MM.1S (cell line): ENCODE data around the gene SPATA25.

ENCODE experiments used
- DNase-seq: peaks from one replicate; pipeline ENCODE4 v3.0.0-alpha.2; 2015
- H2AFZ ChIP-seq: fragments of 300-600 bp; sonication (generic); 2 replicates; pipeline ENCODE4 v1.6.0; 2016; ENCODE audit warnings: antibody characterized with exemption, low read length
- H3F3A ChIP-seq: fragments of 300-600 bp; sonication (generic); 2 replicates; pipeline ENCODE4 v1.6.1; 2016; ENCODE audit warnings: mild to moderate bottlenecking, antibody characterized with exemption, low read length, moderate library complexity, mixed read lengths; ENCODE audit not compliant: insufficient read depth
- H3K27ac ChIP-seq: fragments of 300-600 bp; sonication (generic); 2 replicates; pipeline ENCODE4 v1.5.1; 2016; ENCODE audit warnings: mild to moderate bottlenecking, low read length
- H3K27me3 ChIP-seq: fragments of 300-600 bp; sonication (generic); replicated peaks from 2 replicates; pipeline ENCODE4 v1.6.0; 2016; ENCODE audit warnings: low read length; ENCODE audit not compliant: insufficient read depth
- H3K36me3 ChIP-seq: fragments of 300-600 bp; sonication (generic); replicated peaks from 2 replicates; pipeline ENCODE4 v1.6.1; 2016; ENCODE audit warnings: mild to moderate bottlenecking, low read length, mixed read lengths; ENCODE audit not compliant: insufficient read depth
- H3K4me1 ChIP-seq: fragments of 300-600 bp; sonication (generic); 2 replicates; pipeline ENCODE4 v1.6.1; 2016; ENCODE audit warnings: low read length, mixed read lengths
- H3K4me2 ChIP-seq: fragments of 300-600 bp; sonication (generic); 2 replicates; pipeline ENCODE4 v1.6.0; 2016; ENCODE audit warnings: low read depth, low read length
- H3K4me3 ChIP-seq: fragments of 300-600 bp; sonication (generic); 2 replicates; pipeline ENCODE4 v1.5.1; 2016; ENCODE audit warnings: low read length, mixed read lengths
- H3K79me2 ChIP-seq: fragments of 300-600 bp; sonication (generic); 2 replicates; pipeline ENCODE4 v1.6.1; 2016; ENCODE audit warnings: mixed run types, low read length, mixed read lengths
- H3K9ac ChIP-seq: fragments of 300-600 bp; sonication (generic); 2 replicates; pipeline ENCODE4 v1.6.1; 2016; ENCODE audit warnings: low read length, mixed read lengths
- H3K9me2 ChIP-seq: fragments of 300-600 bp; sonication (generic); replicated peaks from 2 replicates; pipeline ENCODE4 v1.6.1; 2016; ENCODE audit warnings: mild to moderate bottlenecking, low read length, mixed read lengths; ENCODE audit not compliant: insufficient read depth
- H3K9me3 ChIP-seq: fragments of 300-600 bp; sonication (generic); replicated peaks from 2 replicates; pipeline ENCODE4 v1.6.1; 2016; ENCODE audit warnings: mild to moderate bottlenecking, low read length, mixed read lengths; ENCODE audit not compliant: insufficient read depth
- H4K20me1 ChIP-seq: fragments of 300-600 bp; sonication (generic); 2 replicates; pipeline ENCODE4 v1.6.1; 2016; ENCODE audit warnings: mild to moderate bottlenecking, low read length, moderate library complexity, mixed read lengths; ENCODE audit not compliant: insufficient read depth
- EZH2 ChIP-seq: fragments of 300-600 bp; sonication (generic); optimal IDR thresholded peaks from 2 replicates; pipeline ENCODE3; 2017; ENCODE audit warnings: low read depth, mild to moderate bottlenecking, antibody characterized with exemption, low read length, mixed read lengths
- EZH2phosphoT487 ChIP-seq: fragments of 300-600 bp; sonication (generic); IDR thresholded peaks from 2 replicates; pipeline ENCODE4 v1.6.1; 2018; ENCODE audit warnings: antibody characterized with exemption, low read length
- TF ChIP-seq, protein P1 (sequence below): fragments of 300-600 bp; sonication (generic); IDR thresholded peaks from 2 replicates; pipeline ENCODE4 v1.5.1; 2016; ENCODE audit warnings: antibody characterized with exemption, low read length, mixed read lengths

SPATA25 gene

DNA sequence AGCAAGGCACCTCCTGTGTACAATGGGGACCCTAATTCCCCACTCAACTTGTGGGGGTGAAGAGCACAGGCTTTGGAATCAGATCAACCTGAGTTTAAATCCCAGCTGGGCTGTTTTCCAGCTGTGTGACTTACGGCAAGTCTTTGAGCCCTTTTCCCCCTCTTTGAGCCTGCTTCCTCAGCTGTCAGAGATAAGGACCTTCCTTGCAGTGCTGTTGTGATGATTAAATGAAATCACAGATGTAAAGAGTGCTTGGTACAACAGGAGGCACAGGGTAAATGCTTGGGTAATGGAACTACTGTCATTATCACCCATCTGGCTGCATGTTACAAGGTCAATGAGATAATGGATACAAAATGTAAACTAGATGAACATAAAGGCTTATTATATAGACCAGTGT, 50.6 kb downstream of the SPATA25 start:
- Histone ChIP-seq H3K79me2 (no peaks in the 10 kb centered on the region), H3K27ac (no peak overlapping the region), H4K20me1 (no peaks in the 10 kb centered on the region), H3K9me3 (no peaks in the 10 kb centered on the region), H3K9me2 (no peaks in the 10 kb centered on the region), H3K36me3 (no peaks in the 10 kb centered on the region), H2AFZ (no peak overlapping the region), H3K4me3 (no peak overlapping the region), H3K27me3 (no peaks in the 10 kb centered on the region), H3F3A (no peaks in the 10 kb centered on the region), H3K4me2 (no peak overlapping the region), H3K4me1 (no peaks in the 10 kb centered on the region), H3K9ac (no peak overlapping the region)
- DNase-seq, result no peak
- TF ChIP-seq EZH2phosphoT487 (no peak), EZH2 (no peak)
- TF ChIP-seq, protein P1, sequence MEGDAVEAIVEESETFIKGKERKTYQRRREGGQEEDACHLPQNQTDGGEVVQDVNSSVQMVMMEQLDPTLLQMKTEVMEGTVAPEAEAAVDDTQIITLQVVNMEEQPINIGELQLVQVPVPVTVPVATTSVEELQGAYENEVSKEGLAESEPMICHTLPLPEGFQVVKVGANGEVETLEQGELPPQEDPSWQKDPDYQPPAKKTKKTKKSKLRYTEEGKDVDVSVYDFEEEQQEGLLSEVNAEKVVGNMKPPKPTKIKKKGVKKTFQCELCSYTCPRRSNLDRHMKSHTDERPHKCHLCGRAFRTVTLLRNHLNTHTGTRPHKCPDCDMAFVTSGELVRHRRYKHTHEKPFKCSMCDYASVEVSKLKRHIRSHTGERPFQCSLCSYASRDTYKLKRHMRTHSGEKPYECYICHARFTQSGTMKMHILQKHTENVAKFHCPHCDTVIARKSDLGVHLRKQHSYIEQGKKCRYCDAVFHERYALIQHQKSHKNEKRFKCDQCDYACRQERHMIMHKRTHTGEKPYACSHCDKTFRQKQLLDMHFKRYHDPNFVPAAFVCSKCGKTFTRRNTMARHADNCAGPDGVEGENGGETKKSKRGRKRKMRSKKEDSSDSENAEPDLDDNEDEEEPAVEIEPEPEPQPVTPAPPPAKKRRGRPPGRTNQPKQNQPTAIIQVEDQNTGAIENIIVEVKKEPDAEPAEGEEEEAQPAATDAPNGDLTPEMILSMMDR, result no peak
